IMR-90 (cell line): ENCODE measurements around the gene NFATC1.

Source experiments
- CEBPB ChIP-seq: IDR thresholded peaks from 2 replicates; pipeline ENCODE4 v1.6.1; 2012; ENCODE audit warnings: low read depth, low read length, improper control_type of control experiment
- CHD1 ChIP-seq: IDR thresholded peaks from 2 replicates; pipeline ENCODE4 v1.6.1; 2012; ENCODE audit warnings: low read depth, low read length, improper control_type of control experiment
- POLR2A ChIP-seq: IDR thresholded peaks from 2 replicates; pipeline ENCODE4 v1.6.1; 2012; ENCODE audit warnings: mild to moderate bottlenecking, low read depth, low read length
- TF ChIP-seq, protein P1 (sequence below): fragments of 150-350 bp; IDR thresholded peaks from 2 replicates; pipeline ENCODE4 v1.6.1; 2017; ENCODE audit warnings: mild to moderate bottlenecking, antibody characterized with exemption, low read length, low read depth
- TF ChIP-seq, protein P2 (sequence below): conservative IDR thresholded peaks from 2 replicates; pipeline ENCODE4 v1.5.1; 2012; ENCODE audit warnings: mild to moderate bottlenecking, low read depth, low read length, improper control_type of control experiment

DNA sequence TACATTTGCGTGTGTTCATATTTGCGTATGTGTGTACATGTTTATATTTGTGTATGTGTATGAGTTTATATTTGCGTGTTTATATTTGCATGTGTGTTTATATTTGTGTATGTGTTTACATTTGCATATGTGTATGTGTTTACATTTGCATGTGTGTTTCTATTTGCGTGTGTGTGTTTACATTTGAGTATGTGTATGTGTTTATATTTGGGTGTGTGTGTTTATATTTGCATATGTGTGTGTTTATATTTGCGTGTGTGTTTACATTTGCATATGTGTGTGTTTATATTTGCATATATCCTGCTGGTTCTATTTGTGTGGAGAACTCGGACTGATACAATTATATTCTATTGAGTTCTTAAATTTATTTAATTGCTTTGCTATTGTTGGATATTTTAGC, 168.7 kb downstream of the NFATC1 start:
- no peak for TF ChIP-seq CEBPB
- TF ChIP-seq, protein P1, sequence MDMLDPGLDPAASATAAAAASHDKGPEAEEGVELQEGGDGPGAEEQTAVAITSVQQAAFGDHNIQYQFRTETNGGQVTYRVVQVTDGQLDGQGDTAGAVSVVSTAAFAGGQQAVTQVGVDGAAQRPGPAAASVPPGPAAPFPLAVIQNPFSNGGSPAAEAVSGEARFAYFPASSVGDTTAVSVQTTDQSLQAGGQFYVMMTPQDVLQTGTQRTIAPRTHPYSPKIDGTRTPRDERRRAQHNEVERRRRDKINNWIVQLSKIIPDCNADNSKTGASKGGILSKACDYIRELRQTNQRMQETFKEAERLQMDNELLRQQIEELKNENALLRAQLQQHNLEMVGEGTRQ: no peak
- TF ChIP-seq, protein P2, sequence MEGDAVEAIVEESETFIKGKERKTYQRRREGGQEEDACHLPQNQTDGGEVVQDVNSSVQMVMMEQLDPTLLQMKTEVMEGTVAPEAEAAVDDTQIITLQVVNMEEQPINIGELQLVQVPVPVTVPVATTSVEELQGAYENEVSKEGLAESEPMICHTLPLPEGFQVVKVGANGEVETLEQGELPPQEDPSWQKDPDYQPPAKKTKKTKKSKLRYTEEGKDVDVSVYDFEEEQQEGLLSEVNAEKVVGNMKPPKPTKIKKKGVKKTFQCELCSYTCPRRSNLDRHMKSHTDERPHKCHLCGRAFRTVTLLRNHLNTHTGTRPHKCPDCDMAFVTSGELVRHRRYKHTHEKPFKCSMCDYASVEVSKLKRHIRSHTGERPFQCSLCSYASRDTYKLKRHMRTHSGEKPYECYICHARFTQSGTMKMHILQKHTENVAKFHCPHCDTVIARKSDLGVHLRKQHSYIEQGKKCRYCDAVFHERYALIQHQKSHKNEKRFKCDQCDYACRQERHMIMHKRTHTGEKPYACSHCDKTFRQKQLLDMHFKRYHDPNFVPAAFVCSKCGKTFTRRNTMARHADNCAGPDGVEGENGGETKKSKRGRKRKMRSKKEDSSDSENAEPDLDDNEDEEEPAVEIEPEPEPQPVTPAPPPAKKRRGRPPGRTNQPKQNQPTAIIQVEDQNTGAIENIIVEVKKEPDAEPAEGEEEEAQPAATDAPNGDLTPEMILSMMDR: no peak
- TF ChIP-seq POLR2A: no peak
- no peak for TF ChIP-seq CHD1
